GM21360 (cell line): ENCODE results near the gene KRTAP5-3.
"Not testable (repeated sequence)": the region's sequence is repeated elsewhere in the genome, so short reads cannot be mapped to it uniquely, and the experiment has no call there.

Source experiments
- ATAC-seq: cut with Tn5 transposase; IDR thresholded peaks from one replicate; pipeline ENCODE4 v1.9.1; 2021; ENCODE audit warnings: mild to moderate bottlenecking, moderate library complexity; ENCODE audit not compliant: unreplicated experiment

Gene KRTAP5-3

GRCh38 chr11:1622086-1622485, 13.8 kb upstream of the KRTAP5-3 start, which contains the start of gene KRTAP5-4:
Gene KRTAP5-4 (minus strand): TSS chr11:1622138. CDS start chr11:1622093, 45 bp downstream.
- no peak for ATAC-seq

- no peak for ATAC-seq
These were observed 11.2 kb upstream of the KRTAP5-3 start for GRCh38 chr11:1619449-1619848.

- no peak for ATAC-seq
These were observed 10.0 kb upstream of the KRTAP5-3 start for GRCh38 chr11:1618231-1618630.

GRCh38 chr11:1607901-1608300, 362 bp downstream of the KRTAP5-3 start:
- not testable (repeated sequence) for ATAC-seq

DNA sequence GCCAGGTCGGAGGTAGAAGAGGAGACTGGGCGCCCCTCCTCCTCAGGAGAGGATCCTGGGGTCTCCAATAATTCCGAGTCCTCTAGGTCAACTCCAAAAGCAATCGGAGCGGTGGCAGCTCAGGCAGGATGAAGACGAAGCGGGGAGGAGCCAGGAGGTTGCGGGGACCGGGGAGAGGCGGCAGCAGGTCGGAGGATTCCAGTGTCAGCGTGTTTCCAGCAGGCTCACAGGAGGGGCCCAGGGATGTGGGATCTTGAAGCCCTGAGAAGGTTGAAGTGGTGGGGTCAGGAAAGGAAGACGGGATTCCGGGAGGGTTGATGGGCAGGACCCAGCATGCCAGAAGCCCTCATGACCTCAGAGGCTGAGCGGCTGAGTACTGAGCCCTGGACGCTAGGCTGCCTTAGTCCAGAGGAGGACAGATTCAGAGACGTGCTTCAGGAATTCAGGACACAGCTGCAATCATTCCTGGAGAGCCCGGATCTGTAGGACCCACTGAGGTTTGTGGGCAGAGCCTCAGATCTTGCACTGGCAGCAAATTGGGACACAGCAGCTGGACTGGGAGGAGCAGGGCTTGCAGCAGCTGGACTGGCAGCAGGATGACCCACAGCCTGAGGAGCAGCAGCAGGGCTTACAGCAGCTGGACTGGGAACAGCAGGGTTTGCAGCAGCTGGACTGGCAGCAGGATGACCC, 962 bp downstream of the KRTAP5-3 start:
- ATAC-seq: not testable (repeated sequence)

GRCh38 chr11:1605923-1606322, 2.3 kb downstream of the KRTAP5-3 start:
- ATAC-seq: peak; percentile 84

DNA sequence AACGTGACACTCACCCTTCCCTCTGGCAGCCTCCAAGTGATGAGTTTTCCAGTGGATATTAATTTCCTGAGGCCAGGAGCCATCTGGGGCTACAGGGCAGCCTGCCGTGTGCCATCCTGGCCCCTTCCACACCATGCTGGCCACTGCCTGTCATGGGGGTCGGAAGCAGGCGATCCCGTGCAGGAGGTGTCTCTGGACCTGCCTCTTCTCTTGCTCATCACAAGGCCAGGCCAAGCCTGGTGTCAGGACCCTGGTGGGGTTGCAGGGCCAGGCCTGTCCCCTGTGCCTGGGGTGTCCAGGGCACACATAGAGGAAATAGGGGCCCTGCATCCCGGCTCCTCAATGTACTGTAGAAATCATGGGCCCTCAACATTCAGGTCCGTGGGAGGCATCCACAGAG, 3.6 kb downstream of the KRTAP5-3 start:
- ATAC-seq: no peak

- no peak for ATAC-seq
These were observed 4.1 kb downstream of the KRTAP5-3 start for GRCh38 chr11:1604181-1604580.

- ATAC-seq: no peak
These were observed 4.6 kb downstream of the KRTAP5-3 start for GRCh38 chr11:1603629-1604028.

GRCh38 chr11:1601663-1602062, 6.6 kb downstream of the KRTAP5-3 start:
- not testable (repeated sequence) for ATAC-seq

DNA sequence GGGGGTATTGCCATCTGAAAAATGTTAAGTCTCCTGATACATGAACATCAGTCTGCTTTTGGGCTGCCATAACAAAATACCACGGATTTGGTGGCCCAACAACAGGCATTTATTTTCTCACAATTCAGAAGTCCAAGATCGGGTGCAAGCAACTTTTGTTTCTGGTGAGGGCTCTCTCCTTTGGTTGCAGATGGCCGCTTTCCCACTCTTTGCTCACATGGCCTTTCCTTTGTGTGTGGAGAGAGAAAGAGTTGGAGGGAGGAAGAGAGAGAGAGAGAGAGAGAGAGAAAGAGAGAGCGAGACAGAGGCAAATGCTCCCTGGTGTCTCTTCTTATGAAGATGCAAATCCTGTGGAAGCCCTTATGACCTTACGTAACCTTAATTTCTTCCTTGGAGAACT, 7.6 kb downstream of the KRTAP5-3 start:
- no peak for ATAC-seq

GRCh38 chr11:1598816-1599215, 9.4 kb downstream of the KRTAP5-3 start:
- no peak for ATAC-seq

GRCh38 chr11:1598406-1598805, 9.9 kb downstream of the KRTAP5-3 start:
- not testable (repeated sequence) for ATAC-seq

DNA sequence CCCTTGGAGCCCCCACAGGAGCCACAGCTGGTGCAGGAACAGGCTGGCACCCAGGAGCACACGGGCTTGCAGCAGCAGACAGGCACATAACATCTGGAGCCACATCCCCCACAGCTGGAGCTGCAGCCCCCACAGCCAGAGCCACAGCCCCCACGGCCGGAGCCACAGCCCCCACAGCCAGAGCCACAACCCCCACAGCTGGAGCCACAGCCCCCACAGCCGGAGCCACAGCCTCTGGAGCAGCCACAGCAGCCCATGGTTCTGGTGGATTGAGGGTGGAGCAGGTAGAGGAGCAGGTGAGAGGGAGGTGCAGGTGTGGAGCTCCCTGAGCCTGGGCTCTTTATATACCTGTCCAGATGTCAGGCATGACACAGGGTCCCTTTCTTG, 10.3 kb downstream of the KRTAP5-3 start, which contains the start of gene KRTAP5-2:
Gene KRTAP5-2 (minus strand): TSS at position 301 of the 387 bp plus-strand sequence. CDS start 44 bp downstream, at position 257.
- no peak for ATAC-seq

DNA sequence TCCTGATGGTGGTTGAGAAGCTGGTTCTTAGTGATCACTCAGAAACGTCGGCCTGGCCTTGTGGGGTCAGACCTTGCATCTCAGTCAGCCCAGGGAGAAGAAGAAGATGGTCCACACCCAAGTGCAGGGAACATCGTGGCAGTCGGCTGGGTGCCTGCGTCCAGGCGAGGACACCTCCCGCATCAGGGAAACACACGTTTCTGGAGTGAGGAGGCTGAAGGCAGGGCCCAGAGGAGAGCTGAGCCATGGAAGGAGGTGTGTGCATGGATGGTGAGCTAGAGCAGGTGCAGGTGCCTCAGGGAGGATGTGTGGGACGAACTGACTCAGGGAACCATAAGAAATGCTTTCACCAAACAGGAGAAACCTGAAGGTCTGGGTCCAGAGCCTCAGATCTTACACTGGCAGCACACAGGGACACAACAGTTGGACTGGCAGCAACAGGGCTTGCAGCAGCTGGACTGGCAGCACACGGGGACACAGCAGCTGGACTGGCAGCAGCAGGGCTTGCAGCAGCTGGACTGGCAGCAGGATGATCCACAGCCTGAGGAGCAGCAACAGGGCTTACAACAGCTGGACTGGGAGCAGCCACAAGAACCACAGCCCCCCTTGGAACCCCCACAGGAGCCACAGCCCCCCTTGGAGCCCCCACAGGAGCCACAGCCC, 10.8 kb downstream of the KRTAP5-3 start:
- ATAC-seq: no peak

- ATAC-seq: not testable (repeated sequence)
These were observed 11.6 kb downstream of the KRTAP5-3 start for GRCh38 chr11:1596576-1597121.

DNA sequence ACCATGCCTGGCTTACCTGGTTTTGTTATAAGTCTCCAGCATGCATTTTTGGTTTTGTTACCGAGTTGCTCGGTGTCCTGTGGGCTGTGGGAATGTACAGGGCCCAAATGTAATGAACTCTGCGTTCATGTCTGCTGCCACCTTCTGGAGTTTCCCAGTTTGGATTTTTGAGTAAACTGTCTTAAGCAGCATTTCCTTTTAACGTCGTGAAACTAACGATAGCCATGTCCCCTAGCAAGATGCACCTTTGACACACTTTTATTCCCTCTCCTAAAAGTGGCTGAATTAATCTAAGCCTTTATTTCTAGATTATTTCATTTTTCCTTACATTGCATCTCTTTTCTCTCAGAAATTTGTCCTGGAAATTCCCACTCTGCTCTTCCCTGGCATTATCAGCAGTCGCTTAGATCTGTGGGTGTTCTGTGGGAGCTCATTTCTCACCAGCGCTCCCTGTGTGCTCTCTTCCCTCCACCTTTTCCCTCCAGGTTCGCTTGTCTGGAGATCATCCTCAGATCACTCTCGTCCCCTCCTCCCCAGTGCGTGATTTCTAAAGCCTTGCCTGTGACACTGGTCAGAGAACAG, 12.2 kb downstream of the KRTAP5-3 start:
- not testable (repeated sequence) for ATAC-seq

GRCh38 chr11:1592628-1593027, 15.6 kb downstream of the KRTAP5-3 start:
- ATAC-seq: no peak

DNA sequence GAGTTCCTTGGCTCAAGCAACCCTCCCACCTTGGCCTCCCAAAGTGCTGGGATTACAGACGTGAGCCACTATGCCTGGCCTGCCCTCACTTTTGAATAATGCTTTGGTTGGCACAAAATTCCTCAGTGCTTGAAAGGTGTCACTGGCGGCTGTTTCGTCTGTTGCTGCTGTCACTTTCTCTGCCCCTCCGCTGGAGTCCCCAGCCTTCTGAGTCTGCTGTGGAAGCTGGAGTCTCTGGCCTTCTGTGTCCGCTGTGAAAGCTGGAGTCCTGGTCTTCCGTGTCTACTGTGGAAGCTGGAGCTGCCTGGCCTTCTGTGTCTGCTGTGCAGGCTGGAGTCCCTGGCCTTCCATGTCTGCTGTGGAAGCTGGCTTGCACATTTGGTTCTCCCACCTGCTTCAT, 18.3 kb downstream of the KRTAP5-3 start:
- ATAC-seq: no peak

DNA sequence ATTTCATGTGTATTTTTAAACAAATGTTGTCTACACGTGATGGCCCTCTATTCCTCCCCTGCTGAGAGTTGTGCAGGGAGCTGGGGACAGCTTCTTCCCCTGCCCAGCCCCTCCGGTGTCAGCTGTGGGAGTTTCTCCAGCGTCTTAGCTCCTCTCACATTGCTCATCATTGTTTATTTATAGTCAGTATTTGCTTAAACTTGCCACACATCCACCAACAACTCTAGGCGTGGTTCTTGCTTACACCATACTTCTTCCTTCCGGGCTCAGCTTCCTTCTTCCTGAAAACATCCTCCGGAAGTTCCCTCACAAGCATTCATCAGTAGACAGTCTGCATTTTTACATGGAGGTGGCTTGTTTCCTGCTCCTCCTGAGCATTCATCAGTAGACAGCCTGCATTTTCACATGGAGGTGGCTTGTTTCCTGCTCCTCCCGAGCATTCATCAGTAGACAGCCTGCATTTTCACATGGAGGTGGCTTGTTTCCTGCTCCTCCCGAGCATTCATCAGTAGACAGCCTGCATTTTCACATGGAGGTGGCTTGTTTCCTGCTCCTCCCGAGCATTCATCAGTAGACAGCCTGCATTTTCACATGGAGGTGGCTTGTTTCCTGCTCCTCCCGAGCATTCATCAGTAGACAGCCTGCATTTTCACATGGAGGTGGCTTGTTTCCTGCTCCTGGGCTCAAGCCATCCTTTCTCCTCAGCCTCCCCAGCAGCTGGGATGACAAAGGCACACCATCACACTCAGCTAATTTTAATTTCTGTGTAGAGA, 18.9 kb downstream of the KRTAP5-3 start:
- not testable (repeated sequence) for ATAC-seq

DNA sequence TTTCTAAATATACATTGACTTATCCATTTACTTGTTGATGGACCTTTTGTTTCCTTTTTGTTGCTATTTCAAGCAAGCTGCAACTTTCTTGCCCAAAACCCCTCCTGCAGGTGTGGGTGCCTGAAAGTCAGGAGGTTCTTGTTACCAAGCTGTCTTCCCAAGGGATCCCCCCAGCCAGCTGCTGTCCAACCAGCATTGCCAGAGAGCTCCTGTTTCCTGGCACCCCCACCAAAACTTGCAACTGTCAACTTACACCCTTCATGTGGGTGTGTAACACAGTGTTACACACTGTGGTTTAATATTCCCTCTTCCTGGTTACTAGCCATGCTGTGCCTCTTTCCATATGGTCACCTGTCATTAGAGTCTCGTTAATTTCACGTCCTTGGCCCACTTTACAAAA, 21.6 kb downstream of the KRTAP5-3 start:
- ATAC-seq: no peak
